Measurements from ENCODE around the gene MLLT10.
"Not testable (repeated sequence)": the region's sequence is repeated elsewhere in the genome, so short reads cannot be mapped to it uniquely, and the experiment has no call there.

Gene MLLT10

DNA sequence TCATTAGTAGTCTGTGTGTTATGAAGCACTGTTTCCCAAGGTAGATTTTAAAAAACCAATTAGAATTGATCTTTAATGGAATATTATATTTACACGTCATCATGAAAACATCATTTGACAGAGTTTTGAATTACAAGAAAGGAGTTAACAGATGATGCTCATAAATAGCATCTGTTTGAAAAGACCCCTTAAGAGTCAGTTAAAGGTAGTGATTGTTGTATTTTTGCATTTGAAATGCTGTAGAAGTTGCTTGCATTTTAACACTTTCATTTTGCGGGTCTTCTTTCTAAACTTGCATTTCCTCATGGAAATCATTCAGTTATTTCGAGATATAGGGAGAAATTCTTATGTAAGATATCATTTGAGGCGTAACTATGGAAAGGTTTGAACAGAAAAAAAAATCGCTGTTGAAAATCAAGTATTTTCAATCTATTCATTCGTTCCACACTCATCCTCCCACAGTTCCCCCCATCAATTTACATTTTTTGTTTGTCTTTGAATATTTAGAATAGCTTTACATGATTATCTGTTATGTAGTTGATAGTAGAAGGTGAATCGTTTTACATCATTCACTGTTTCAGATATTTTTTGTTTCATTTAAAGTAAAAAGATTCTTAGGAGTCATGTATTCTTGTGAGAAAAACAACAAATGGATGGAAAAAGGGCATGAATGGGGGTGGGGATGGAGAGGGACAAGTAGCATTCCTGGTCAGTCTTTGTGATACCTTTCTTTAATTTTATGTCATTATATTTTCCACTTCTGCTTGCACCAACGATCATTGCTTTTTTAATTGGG is 5.6 kb upstream of the MLLT10 start:
- no peak for DNase-seq (ENCODE audit: low read depth in 2 of 2)

DNA sequence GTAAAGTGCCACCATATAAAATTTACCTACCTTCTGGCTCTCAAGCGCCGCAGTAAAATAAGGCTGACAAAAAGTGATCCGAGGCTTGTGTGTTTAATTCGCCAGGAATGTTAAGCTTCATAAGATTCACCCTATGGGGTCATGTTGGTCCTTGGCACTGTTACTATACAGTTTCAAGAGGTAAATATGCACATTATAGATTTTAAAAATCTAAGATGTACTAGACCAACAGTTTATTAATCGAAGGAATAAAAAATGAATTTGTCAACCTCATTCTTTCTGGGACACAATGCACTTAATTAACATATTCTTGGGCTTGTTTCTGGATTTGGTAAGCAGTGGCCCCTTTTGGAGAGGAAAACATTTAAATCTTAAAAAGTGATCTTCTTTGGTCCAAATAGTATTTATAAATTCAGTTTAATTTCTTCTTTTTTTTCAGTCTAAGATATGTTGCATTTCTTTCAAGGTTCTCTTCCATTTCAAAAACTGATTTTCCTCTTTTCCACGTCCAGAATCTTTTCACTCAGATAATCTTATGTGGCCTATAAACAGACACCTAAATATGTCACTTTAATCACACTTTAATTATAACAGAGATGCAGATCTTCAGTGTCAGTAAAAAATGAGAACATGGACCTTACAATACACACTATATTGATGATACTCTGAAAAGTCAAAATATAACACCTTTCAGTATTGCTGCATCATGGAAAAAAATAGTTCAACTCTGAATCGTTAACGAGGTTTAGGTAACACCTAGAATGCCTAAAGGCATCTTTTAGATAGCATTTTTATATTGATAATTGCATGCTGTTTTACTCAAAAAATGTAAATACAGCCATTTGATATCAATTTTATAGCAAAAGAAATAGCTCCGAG is 4.8 kb upstream of the MLLT10 start:
- no peak for DNase-seq (ENCODE audit: low read depth in 2 of 2)

DNA sequence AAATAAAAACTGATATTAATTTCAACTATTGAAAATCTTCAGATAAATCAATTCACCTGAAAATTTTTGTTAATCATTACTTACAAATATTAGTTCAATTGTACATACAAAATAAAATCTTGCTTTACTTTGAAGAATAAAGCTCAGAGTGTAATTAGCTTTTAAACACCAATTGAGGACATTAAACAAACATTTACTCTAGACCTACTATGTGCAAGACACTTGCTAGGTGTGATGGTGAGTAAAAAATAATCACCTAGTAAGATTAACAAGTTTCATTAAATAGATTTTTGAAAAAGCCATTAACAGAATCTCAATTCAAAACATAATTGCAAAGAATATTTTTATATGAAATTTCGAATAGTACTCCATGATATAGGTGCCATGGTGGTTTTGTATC is 3.9 kb upstream of the MLLT10 start:
- DNase-seq (ENCODE audit: low read depth in 2 of 2), result no peak

DNA sequence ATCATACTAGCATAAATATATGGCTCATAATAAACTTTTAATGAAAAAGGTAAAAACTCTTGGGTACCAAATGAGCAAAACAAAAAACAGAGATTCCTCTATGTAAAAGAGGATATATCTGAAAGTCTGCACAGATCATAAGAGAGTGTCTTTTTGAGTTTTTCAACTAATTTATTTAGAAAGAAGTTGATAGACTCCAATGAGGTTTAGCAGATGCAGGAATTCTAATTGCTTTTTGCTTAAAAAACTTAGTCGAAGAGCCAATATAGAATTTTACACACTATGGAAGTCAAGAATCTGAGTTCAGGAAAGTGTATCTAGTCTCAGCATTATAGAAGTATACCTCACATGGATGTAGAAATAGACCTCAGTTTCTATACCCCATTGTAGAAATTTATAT is 3.4 kb upstream of the MLLT10 start:
- DNase-seq (ENCODE audit: low read depth in 2 of 2), result no peak

DNA sequence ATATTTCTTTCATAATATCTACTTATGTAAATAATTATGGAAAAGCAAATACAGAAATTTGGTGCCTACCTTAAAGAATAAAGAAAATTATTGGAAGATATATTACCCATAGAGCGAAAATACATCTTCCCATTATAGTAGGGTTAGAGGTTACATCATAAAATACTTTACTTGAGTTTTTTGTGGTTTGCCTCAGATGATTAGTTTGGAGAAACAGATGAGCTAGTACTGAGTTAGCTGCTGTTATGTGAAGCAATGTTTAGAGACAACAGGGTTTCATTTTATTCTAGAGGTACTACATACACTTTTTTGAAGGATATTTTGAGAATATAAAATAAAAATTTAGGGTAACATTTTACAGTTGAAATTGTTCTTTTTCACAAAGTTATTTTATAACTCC is 2.9 kb upstream of the MLLT10 start:
- DNase-seq (ENCODE audit: low read depth in 2 of 2), result no peak

DNA sequence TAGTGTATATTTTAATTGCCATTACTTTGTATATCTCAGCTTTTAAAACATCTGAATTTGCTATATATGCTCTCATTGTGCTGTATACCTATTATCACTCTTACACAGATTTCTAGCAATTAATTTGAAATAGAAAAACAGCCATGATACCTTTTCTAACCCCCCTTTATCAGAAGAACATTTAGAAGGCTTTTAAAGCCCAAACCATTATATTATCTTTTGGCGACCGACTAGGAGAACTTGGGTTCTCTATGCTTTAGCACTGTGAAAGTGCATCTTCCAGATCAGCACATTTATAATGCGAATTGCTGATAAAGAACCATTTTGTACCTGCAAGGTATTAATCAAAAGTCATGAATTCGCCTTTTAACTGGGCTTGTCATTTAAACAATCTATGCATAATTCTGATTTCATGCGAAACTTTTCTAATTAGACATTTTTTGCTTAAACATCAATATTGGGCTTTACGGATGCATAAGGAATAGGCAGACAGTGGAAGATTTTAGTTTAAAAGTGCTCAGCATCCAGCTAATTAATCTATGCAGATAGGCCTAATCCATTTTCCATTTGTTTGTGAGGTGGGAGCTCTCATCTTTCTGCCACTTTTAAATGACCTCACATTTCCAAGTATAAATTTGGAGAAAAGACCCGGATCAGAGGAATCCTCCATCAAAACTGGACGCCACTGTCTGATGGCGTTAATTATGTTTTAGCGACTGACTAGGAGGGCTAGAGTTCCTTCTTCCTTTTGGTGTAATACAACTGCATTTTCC is 1.2 kb upstream of the MLLT10 start:
- DNase-seq (ENCODE audit: low read depth in 2 of 2), result no peak

DNA sequence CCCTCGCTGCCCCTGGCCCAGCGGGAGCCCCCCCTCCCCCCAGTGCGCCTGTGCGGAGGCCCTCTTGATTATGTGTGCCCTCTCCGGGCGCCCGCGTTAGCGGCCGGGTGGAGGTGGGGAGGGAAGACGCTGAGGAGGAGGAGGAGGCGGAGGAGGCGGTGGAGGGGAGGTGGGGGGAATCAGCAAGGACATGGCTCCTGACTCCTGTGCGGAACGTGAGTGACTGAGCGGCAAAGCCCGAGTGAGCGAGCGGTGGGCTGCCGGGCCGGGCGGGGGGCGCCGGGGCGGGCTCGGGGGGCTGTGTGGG is 201 bp downstream of the MLLT10 start:
- DNase-seq (ENCODE audit: low read depth in 2 of 2), result no peak

DNA sequence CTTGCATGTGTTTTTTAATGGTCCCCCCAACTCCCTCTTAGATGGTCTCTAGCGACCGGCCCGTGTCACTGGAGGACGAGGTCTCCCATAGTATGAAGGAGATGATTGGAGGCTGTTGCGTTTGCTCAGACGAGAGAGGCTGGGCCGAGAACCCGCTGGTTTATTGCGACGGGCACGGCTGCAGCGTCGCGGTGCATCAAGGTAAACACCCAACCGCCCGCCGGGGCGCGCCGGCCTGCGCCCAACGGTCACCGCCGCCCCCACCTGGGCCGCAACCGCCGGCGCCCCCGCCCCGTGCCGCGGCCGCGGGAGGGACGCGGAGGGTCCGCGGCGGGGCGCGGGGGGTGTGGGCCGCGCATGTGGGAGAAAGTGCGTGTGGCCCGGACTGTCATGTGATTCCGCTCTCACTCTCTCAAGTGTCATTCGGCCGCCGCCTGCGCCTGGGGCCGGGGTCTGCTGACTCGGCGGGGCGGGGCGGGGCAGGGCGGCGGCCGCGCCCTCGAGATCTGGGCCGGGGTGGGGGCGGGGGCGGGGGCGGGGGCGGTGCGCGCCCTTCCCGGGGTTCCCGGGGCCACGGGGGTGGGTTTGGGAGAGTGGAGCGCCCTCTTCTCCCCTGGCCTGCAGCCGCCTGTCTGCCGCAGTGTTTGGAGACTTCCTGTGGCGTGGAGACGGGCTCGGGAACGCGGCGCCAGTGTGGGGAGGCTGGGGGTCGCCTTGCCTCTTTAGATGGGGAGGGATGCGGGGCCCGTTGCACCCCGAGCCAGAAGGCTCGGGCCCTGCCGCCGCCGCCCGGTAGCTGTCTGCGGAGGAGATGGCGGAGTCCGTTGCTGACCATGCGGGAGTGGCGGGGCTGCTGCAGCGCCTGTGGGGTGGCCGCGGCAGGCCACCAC is 817 bp downstream of the MLLT10 start:
- DNase-seq (ENCODE audit: low read depth in 2 of 2), result no peak

DNA sequence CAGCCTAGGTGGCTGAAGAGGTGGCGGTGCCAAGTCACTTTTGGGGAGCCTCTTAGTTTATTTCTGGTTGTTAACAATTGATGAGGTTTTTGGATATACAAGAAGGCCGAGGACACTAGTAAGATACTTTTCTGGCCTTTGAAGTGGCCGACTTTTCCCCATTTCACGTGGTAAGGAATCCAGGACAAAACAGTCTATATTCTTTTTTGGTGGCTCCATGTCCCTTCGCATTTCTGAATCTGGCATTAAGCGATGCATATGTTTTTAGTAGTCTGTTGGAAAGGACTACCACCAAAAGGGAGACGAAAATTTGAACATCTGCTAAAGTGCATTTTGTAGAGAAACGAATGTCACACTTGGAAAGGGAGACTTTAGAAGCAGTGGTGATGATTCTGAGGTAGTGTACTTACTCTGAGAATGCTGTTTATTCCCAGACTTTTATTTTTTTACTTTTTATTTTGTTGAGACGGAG is 1.5 kb downstream of the MLLT10 start:
- no peak for DNase-seq (ENCODE audit: low read depth in 2 of 2)

DNA sequence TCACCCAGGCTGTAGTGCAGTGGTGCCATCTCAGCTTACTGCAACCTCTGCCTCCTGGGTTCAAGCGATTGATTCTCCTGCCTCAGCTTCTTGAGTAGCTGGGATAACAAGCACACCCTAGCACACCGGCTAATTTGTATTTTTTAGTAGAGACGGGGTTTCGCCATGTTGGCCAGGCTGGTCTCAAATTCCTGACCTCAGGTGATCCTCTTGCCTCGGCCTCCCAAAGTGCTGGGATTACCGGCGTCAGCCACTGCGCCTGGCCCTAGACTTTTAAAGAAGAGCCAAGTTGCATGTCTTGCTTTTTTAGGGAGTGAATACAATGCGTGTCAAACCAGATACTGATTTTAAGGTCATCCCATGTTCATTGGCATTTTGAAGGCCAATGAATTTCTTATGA is 1.9 kb downstream of the MLLT10 start:
- not testable (repeated sequence) for DNase-seq (ENCODE audit: low read depth in 2 of 2)

DNA sequence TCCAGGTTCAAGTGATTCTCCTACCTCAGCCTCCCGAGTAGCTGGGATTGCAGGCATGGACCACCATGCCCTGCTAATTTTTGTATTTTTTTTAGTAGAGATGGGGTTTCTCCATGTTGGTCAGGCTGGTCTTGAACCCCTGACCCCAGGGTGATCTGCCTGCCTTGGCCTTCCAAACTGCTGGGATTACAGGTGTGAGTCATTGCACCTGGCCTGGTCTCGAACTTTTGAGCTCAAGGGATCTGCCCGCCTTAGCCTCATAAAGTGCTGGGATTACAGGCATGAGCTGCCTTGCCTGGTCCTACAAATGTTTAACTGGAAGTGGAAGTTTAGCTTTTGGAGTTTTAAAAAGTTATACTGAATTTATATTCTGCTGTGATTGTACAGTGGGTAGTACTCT is 2.8 kb downstream of the MLLT10 start:
- DNase-seq (ENCODE audit: low read depth in 2 of 2), result no peak

DNA sequence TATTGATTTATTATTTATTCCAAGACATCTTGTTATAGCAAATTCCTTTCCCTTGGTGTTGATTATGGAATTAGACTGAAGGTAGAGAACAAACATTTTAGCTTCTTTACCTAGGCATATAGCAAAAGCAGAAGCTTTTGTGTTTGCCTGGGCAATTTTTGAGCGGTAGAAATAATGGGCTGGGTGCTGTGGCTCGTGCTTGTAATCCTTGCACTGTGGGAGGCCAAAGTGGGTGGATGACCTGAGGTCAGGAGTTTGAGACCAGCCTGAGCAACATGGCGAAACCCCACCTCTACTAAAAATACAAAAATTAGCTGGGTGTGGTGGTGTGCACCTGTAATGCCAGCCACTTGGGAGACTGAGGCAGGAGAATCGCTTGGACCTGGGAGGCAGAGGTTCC is 6.7 kb downstream of the MLLT10 start:
- not testable (repeated sequence) for DNase-seq (ENCODE audit: low read depth in 2 of 2)

DNA sequence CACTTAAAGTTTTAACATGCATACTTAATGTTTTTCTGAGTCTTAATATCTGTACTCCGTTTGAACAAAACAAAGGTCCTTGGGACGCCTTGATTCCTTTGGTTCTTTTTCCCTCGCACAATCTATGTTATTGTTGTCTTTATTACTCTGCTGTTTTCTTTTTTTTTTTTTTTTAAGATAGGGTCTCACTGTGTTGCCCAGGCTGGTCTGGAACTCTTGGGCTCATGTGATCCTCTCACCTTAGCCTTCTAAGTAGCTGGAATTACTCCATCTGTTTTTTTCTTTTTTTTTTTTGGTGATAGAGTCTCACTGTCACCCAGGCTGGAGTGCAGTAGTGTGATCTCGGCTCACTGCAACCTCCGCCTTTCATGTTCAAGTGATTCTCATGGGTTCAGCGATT is 13.2 kb downstream of the MLLT10 start:
- no peak for DNase-seq (ENCODE audit: low read depth in 2 of 2)

DNA sequence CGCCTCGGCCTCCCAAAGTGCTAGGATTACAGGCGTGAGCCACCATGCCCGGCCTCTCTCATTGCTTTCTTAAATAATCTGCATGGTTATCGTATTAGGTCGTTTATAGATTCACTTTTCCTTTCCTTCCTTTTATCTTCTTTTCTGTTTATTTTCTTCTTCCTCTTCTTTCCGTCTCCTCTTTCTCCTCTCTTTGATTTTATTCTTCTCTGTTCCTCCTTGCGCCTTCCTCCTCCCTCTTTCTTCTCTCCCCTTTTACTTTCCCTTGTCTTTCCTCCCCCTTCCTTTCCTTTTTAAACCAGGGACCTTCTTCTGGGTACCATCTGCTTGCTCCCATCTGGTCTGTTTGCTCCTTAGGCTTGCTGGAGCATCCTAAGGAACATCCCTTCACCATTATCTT is 18.6 kb downstream of the MLLT10 start:
- no peak for DNase-seq (ENCODE audit: low read depth in 2 of 2)

DNA sequence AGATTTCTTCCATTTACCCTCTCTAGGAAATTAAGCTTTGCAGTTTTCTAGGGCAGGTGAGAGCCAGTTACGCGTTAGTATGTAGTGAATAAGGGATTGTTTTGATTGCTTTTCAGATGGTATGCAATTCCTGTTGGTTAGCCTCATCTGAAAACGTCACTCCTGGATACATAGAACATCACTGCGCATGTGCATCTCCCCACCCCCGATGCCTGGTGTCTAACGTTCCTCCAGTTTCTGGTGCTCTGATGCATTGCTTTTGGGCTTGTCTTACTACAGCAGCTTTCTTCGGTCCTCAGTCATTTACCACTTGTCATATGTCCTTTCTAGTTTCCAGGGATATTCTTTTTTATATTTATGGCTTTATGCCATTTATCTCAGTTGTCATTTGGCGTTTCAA is 22.5 kb downstream of the MLLT10 start:
- no peak for DNase-seq (ENCODE audit: low read depth in 2 of 2)

DNA sequence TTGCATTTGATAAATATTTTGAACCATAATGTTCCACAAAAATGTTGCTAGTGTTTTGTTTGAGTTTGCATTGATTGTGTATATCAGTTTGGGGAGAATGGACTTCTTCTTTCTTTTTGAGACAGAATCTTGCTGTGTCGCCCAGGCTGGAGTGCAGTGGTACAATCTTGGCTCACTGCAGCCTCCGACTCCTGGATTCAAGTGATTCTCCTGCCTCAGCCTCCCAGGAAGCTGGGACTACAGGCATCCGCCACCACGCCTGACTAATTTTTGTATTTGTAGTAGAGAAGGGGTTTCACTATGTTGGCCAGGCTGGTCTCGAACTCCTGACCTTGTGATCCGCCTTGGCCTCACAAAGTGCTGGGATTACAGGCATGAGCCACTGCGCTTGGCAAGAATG is 25.0 kb downstream of the MLLT10 start:
- not testable (repeated sequence) for DNase-seq (ENCODE audit: low read depth in 2 of 2)

DNA sequence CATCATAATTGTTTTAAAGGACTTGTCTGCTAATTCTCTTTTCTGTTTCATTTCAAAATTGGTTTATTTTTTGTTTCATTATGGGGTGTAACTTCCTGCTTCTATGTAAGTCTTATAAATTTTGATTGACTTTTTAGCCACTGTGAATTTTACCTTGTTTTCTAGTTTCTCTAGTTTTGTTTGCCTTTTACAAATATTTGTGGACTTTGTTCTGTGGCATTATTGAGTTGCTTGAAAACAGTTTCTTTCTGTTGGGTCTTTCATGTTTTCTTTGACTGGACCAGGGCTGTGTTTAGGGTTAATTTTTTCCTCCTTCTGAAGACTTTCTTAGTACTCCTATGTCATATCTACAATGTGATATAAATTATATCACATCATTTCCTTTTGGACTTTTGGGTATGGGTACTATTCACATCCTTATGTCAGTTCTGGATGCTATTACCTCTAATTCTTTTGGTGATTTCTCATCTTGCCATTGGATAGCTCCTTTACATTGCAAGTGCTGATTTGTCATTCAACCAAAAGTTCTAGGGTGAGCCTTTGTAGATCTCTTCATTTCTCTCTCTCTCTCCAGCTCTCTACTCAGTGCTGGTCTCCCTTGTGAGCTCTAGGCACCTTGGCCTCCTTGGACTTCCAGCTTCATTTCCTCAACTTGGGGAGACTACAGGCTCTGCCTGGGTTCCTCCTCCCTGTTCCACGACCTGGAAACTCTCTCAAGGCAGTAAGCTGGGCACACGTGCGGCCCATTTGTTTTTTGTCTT is 36.9 kb downstream of the MLLT10 start:
- no peak for DNase-seq (ENCODE audit: low read depth in 2 of 2)

DNA sequence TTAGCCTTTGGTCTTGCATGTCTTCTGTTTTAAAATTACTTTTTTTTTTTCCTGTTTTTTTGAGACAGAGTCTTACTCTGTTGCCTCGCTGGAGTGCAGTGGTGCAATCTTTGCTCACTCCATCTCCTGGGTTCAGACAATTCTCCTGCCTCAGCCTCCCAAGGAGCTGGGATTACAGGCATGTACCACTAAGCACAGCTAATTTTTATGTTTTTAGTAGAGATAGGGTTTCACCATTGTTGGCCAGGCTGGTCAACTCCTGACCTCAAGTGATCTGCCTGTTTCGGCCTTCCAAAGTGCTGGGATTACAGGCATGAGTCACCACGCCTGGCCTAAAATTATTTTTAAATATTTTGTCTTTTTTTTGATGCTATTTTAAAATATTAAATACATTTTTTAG is 38.5 kb downstream of the MLLT10 start:
- DNase-seq (ENCODE audit: low read depth in 2 of 2), result no peak

DNA sequence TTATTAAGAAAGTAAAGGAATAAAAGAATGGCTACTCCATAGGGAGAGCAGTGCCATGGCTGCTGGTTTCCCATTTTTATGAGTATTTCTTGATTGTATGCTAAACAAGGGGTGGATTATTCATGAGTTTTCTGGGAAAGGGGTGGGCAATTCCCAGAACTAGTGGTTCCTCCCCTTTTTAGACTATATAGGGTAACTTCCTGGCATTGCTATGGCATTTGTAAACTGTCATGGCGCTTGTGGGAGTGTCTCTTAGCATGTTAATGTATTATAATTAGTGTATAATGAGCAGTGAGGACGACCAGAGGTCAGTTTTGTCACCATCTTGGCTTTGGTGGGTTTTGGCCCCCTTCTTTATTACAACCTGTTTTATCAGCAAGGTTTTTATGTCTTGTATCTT is 40.5 kb downstream of the MLLT10 start:
- not testable (repeated sequence) for DNase-seq (ENCODE audit: low read depth in 2 of 2)

DNA sequence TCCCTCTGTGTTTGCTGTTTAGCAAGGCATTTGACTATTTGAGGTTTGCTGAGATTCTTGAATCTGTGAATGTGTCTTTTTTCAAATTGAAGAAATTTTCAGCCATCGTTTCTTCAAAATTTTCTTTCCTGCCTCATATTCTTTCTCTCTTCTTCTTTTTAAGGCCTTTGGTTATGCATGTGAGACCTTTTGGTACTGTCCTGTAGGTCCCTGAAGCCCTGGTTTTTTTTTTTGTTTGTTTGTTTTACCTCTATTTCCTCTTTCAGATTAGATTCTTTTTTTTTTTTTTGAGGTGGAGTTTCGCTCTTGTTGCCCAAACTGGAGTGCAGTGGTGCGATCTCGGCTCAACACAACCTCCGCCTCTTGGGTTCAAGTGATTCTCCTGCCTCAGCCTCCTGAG is 45.3 kb downstream of the MLLT10 start:
- DNase-seq (ENCODE audit: low read depth in 2 of 2), result no peak

DNA sequence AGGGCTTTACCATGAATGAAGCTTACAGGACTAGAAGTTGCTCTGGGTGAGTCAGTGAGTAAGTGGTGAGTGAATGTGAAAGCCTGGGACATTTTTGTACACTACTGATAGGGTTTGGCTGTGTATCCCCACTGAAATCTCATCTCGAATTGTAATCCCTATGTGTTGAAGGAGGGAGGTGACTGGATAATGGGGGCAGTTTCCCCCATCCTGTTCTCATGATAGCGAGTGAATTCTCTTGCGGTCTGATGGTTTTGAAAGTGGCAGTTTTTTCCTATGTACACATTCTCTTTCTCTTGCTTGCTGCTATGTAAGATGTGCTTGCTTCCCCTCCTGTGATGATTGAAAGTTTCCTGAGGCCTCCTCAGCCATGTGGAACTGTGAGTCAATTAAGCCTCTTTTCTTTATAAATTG is 47.4 kb downstream of the MLLT10 start:
- not testable (repeated sequence) for DNase-seq (ENCODE audit: low read depth in 2 of 2)

Data from stimulated activated CD8-positive, alpha-beta memory T cell treated with anti-CD3 and anti-CD28 coated beads, Interleukin-15, amount 100 ng/mL, for 4 hours (primary cell).